Loucy (cell line): Measurements from ENCODE around the gene MAGEB10.

Experiments
- H2AFZ ChIP-seq: fragments of 200-600 bp; sonication (generic); 2 replicates; pipeline ENCODE4 v1.6.0; 2016; ENCODE audit warnings: antibody characterized with exemption, mild to moderate bottlenecking, low read length, moderate library complexity
- H3F3A ChIP-seq: fragments of 200-600 bp; 2 replicates; pipeline ENCODE4 v1.6.0; 2016; ENCODE audit warnings: antibody characterized with exemption, low read depth, mild to moderate bottlenecking
- H3K27me3 ChIP-seq: fragments of 200-600 bp; sonication (generic); 2 replicates; pipeline ENCODE4 v1.6.1; 2014; ENCODE audit warnings: low read length, mild to moderate bottlenecking; ENCODE audit not compliant: insufficient read depth, poor library complexity, severe bottlenecking
- H3K36me3 ChIP-seq: fragments of 200-600 bp; sonication (generic); 2 replicates; pipeline ENCODE4 v1.6.1; 2016; ENCODE audit warnings: low read length; ENCODE audit not compliant: insufficient read depth
- H3K4me1 ChIP-seq: fragments of 200-600 bp; sonication (generic); 2 replicates; pipeline ENCODE4 v1.5.1; 2014; ENCODE audit warnings: low read length, mild to moderate bottlenecking; ENCODE audit not compliant: insufficient read depth, poor library complexity, severe bottlenecking
- H3K4me2 ChIP-seq: fragments of 200-600 bp; sonication (generic); 2 replicates; pipeline ENCODE4 v1.6.0; 2014; ENCODE audit warnings: antibody characterized with exemption, low read length, low read depth, mild to moderate bottlenecking; ENCODE audit not compliant: poor library complexity, severe bottlenecking
- H3K4me3 ChIP-seq: fragments of 200-600 bp; sonication (generic); 2 replicates; pipeline ENCODE4 v1.5.1; 2014; ENCODE audit warnings: low read length, mild to moderate bottlenecking, mixed read lengths; ENCODE audit not compliant: poor library complexity, severe bottlenecking
- H3K79me2 ChIP-seq: fragments of 200-600 bp; sonication (generic); 2 replicates; pipeline ENCODE4 v1.6.1; 2014; ENCODE audit warnings: low read length; ENCODE audit not compliant: insufficient read depth
- H3K9ac ChIP-seq: fragments of 200-600 bp; sonication (generic); 2 replicates; pipeline ENCODE4 v1.6.0; 2014; ENCODE audit warnings: mild to moderate bottlenecking, low read depth, low read length, moderate library complexity; ENCODE audit not compliant: poor library complexity, severe bottlenecking
- H3K9me2 ChIP-seq: fragments of 200-600 bp; sonication (generic); replicated peaks from 2 replicates; pipeline ENCODE4 v1.6.1; 2016; ENCODE audit warnings: low read depth, low read length, mixed read lengths
- H3K9me3 ChIP-seq: fragments of 200-600 bp; sonication (generic); 2 replicates; pipeline ENCODE4 v1.6.1; 2014; ENCODE audit warnings: mild to moderate bottlenecking, antibody characterized with exemption, low read length, low read depth; ENCODE audit not compliant: insufficient read depth
- H4K20me1 ChIP-seq: fragments of 200-600 bp; sonication (generic); 2 replicates; pipeline ENCODE4 v1.6.0; 2014; ENCODE audit warnings: antibody characterized with exemption, low read length, mild to moderate bottlenecking; ENCODE audit not compliant: insufficient read depth, poor library complexity, severe bottlenecking
- CTCF ChIP-seq: fragments of 200-600 bp; sonication (generic); conservative IDR thresholded peaks from 2 replicates; pipeline ENCODE4 v1.5.1; 2014; ENCODE audit warnings: mild to moderate bottlenecking, antibody characterized with exemption, low read length
- EZH2phosphoT487 ChIP-seq: fragments of 200-600 bp; IDR thresholded peaks from 2 replicates; pipeline ENCODE4 v1.6.1; 2018; ENCODE audit warnings: antibody characterized with exemption, mild to moderate bottlenecking, moderate library complexity, borderline replicate concordance

The MAGEB10 gene

GRCh38 chrX:27838185-27838584 is 30.4 kb downstream of the MAGEB10 start:
- no peaks in the 10 kb centered on the region for H3F3A ChIP-seq
- H3K9ac ChIP-seq = no peak overlapping the region
- H3K27me3 ChIP-seq = no peaks in the 10 kb centered on the region
- H3K9me3 ChIP-seq = no peaks in the 10 kb centered on the region
- H2AFZ ChIP-seq = no peak overlapping the region
- no peak for TF ChIP-seq CTCF
- no peak for TF ChIP-seq EZH2phosphoT487
- H3K9me2 ChIP-seq = no peaks in the 10 kb centered on the region
- no peak overlapping the region for H3K4me3 ChIP-seq
- H3K4me1 ChIP-seq = no peaks in the 10 kb centered on the region
- H3K4me2 ChIP-seq = no peak overlapping the region
- no peaks in the 10 kb centered on the region for H3K36me3 ChIP-seq
- no peaks in the 10 kb centered on the region for H3K79me2 ChIP-seq
- no peaks in the 10 kb centered on the region for H4K20me1 ChIP-seq

- no peaks in the 10 kb centered on the region for H3K9me3 ChIP-seq
- H3K27me3 ChIP-seq = no peaks in the 10 kb centered on the region
- no peaks in the 10 kb centered on the region for H3K79me2 ChIP-seq
- H3K4me2 ChIP-seq = no peak overlapping the region
- no peaks in the 10 kb centered on the region for H3K9me2 ChIP-seq
- H3K36me3 ChIP-seq = no peaks in the 10 kb centered on the region
- H4K20me1 ChIP-seq = no peaks in the 10 kb centered on the region
- no peaks in the 10 kb centered on the region for H3K4me1 ChIP-seq
- no peaks in the 10 kb centered on the region for H3F3A ChIP-seq
- no peak overlapping the region for H2AFZ ChIP-seq
- H3K9ac ChIP-seq = no peak overlapping the region
- H3K4me3 ChIP-seq = no peak overlapping the region
- TF ChIP-seq EZH2phosphoT487 (no peak), CTCF (no peak)
These were observed 33.1 kb downstream of the MAGEB10 start for GRCh38 chrX:27840881-27841280.

- no peak overlapping the region for H3K9ac ChIP-seq
- no peak overlapping the region for H3K4me3 ChIP-seq
- H3K9me2 ChIP-seq = no peaks in the 10 kb centered on the region
- H3F3A ChIP-seq = no peaks in the 10 kb centered on the region
- no peaks in the 10 kb centered on the region for H3K9me3 ChIP-seq
- TF ChIP-seq EZH2phosphoT487 (no peak), CTCF (no peak)
- no peaks in the 10 kb centered on the region for H3K36me3 ChIP-seq
- H3K27me3 ChIP-seq = no peaks in the 10 kb centered on the region
- H3K4me1 ChIP-seq = no peaks in the 10 kb centered on the region
- H3K79me2 ChIP-seq = no peaks in the 10 kb centered on the region
- H3K4me2 ChIP-seq = no peak overlapping the region
- no peak overlapping the region for H2AFZ ChIP-seq
- H4K20me1 ChIP-seq = no peaks in the 10 kb centered on the region
These were observed 35.1 kb downstream of the MAGEB10 start for GRCh38 chrX:27842859-27843258.
